Neural progenitor cell (in vitro differentiated cells): ENCODE measurements around the gene BMPR1A. TPM values are rescaled to one million over a fixed set of nuclear protein-coding genes. Genes with fewer than 3 reads are reported as not detected.

Experiments used
- DNase-seq: peaks from one replicate; pipeline ENCODE4 v3.0.0-alpha.2; 2016; ENCODE audit warnings: low spot score
- H2AFZ ChIP-seq: fragments of 200-600 bp; sonication (generic); replicated peaks from 2 replicates; pipeline ENCODE4 v1.6.1; 2016; ENCODE audit warnings: antibody characterized with exemption
- H3F3A ChIP-seq: fragments of 200-600 bp; sonication (generic); 2 replicates; pipeline ENCODE4 v1.6.1; 2016; ENCODE audit warnings: antibody characterized with exemption, low read depth
- H3K27ac ChIP-seq: fragments of 200-600 bp; sonication (generic); 2 replicates; pipeline ENCODE4 v1.5.1; 2016; ENCODE audit warnings: mild to moderate bottlenecking
- H3K27me3 ChIP-seq: fragments of 200-600 bp; sonication (generic); 2 replicates; pipeline ENCODE4 v1.6.1; 2016; ENCODE audit warnings: mild to moderate bottlenecking, moderate library complexity
- H3K36me3 ChIP-seq: fragments of 200-600 bp; sonication (generic); 2 replicates; pipeline ENCODE4 v1.5.1; 2016
- H3K4me1 ChIP-seq: fragments of 200-600 bp; sonication (generic); 2 replicates; pipeline ENCODE4 v1.6.1; 2016; ENCODE audit warnings: mixed run types
- H3K4me2 ChIP-seq: fragments of 200-600 bp; sonication (generic); 2 replicates; pipeline ENCODE4 v1.6.1; 2016
- H3K4me3 ChIP-seq: fragments of 200-600 bp; sonication (generic); 2 replicates; pipeline ENCODE4 v1.5.1; 2016
- H3K79me2 ChIP-seq: fragments of 200-600 bp; sonication (generic); 2 replicates; pipeline ENCODE4 v1.6.1; 2016; ENCODE audit warnings: low read depth
- H3K9ac ChIP-seq: fragments of 200-600 bp; sonication (generic); 2 replicates; pipeline ENCODE4 v1.6.1; 2016
- H3K9me3 ChIP-seq: fragments of 200-600 bp; sonication (generic); 2 replicates; pipeline ENCODE4 v1.5.1; 2016; ENCODE audit warnings: low read depth
- H4K20me1 ChIP-seq: fragments of 200-600 bp; sonication (generic); 2 replicates; pipeline ENCODE4 v1.6.1; 2016; ENCODE audit warnings: low read depth
- H3K27ac Mint-ChIP-seq: 3 replicates; pipeline ENCODE4 v1.8.0; 2021; ENCODE audit warnings: mixed read lengths
- H3K27me3 Mint-ChIP-seq: 2 replicates; pipeline ENCODE4 v1.8.0; 2022; ENCODE audit warnings: low read depth, mild to moderate bottlenecking, inconsistent platforms, moderate library complexity, mixed read lengths; ENCODE audit not compliant: insufficient read depth
- H3K36me3 Mint-ChIP-seq: 3 replicates; pipeline ENCODE4 v1.8.0; 2021; ENCODE audit warnings: mixed read lengths
- H3K4me1 Mint-ChIP-seq: 3 replicates; pipeline ENCODE4 v1.8.0; 2021; ENCODE audit warnings: mixed read lengths
- H3K4me3 Mint-ChIP-seq: 3 replicates; pipeline ENCODE4 v1.8.0; 2021; ENCODE audit warnings: mild to moderate bottlenecking, moderate library complexity, mixed read lengths
- H3K9me3 Mint-ChIP-seq: 3 replicates; pipeline ENCODE4 v1.8.0; 2020; ENCODE audit warnings: mixed read lengths
- EZH2 ChIP-seq: fragments of 200-600 bp; sonication (generic); IDR thresholded peaks from 2 replicates; pipeline ENCODE4 v1.6.1; 2017; ENCODE audit warnings: antibody characterized with exemption, mild to moderate bottlenecking, moderate library complexity
- EZH2phosphoT487 ChIP-seq: fragments of 200-600 bp; sonication (generic); IDR thresholded peaks from 2 replicates; pipeline ENCODE4 v1.6.1; 2017; ENCODE audit warnings: antibody characterized with exemption
- total RNA-seq: library from RNA; depleted of rRNA; stranded (reverse); fragments of >200 nt; gene quantifications from 2 replicates; pipeline ENCODE4 v1.2.3, GENCODE V29; 2015; ENCODE audit warnings: low replicate concordance
- TF ChIP-seq, protein P1 (sequence below): fragments of 200-600 bp; sonication (generic); IDR thresholded peaks from 2 replicates; pipeline ENCODE4 v1.5.1; 2017; ENCODE audit warnings: antibody characterized with exemption, mild to moderate bottlenecking

Gene BMPR1A
- total RNA-seq, 1 donor from 2014 or later: 76.2 TPM

DNA sequence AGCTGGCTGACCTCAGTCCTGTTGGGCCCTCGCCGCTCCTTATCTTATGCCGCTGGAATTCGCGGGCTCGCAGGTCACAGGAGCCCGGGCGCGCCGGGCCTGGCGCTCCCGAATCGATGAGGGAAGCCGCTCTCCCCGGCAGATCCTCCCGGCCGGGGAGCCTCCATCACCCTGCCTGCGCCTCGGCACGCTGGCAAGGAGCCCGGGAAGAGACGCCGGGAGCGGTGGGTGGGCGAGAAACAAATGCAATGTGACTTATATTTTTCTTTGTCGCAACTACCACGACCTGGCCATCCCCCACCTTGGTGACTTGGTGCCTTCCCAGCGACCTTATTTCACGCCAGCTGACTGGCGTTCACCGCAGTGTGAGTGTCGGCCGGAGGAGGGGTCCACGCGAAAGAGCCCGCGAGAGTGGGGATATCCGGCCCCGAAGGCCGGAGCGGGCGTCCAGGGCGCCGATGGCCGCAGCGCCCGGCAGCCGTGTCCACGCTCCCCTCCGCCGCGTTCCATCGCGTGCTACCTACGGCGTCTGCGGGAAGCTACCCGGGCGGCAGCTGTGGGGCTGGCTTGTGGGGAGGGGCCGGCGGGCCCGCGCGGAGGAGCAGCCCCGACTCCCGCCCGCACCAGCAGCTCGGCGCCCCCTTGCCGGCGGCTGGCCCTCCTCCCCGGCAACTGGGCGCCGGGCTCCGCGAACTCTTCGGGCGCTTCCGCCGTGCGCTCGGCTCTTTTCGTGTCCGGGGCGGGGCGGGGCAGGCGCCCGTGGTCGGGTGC, 494 bp upstream of the BMPR1A start:
- no peaks in the 10 kb centered on the region for H3K27me3 ChIP-seq
- H3K9me3 Mint-ChIP-seq: no peaks in the 10 kb centered on the region

DNA sequence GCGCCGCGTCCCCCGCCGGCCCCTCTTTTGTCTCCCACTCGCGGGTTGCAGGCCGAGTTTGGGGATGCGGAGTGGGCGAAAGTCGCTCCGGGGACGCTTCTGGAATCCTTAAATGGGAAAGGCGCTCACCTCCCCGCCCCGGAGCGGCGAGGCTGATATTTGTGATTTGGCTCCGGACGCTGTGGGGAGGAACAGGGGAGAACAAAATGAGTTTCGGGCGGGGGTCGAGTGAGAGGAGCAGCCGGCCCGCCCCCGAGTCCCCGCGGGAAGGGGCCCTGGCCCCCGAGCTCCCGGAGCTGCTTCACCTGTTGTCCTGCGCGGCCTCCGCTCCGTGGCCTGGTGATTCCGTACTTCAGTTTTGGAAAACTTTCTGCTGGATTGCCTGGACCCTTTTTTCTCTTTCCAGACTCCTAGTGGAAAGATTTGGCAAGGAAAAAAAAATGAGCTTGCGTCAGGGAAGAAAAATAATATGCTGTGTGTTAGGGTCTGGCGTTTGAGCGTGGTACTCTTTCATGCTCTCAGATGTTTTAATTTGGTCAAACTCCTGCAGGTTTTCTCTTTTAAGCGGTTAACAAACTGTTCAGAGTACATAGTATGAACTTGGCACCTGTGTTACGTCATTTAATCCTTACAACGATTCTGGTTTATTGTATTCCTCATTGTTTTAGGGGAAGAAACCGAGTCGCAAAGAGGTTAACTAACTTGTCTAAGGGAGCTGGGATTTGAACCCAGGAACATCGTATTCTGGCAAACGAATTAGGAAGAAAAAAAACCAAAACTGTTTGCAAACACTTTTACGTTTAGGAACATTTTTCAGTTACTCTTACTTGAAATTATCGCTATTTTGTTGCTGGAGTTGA, 924 bp downstream of the BMPR1A start:
- peaks cover 40% of the 10 kb centered on the region for H3K4me1 Mint-ChIP-seq
- no peak for TF ChIP-seq EZH2phosphoT487
- TF ChIP-seq, protein P1, sequence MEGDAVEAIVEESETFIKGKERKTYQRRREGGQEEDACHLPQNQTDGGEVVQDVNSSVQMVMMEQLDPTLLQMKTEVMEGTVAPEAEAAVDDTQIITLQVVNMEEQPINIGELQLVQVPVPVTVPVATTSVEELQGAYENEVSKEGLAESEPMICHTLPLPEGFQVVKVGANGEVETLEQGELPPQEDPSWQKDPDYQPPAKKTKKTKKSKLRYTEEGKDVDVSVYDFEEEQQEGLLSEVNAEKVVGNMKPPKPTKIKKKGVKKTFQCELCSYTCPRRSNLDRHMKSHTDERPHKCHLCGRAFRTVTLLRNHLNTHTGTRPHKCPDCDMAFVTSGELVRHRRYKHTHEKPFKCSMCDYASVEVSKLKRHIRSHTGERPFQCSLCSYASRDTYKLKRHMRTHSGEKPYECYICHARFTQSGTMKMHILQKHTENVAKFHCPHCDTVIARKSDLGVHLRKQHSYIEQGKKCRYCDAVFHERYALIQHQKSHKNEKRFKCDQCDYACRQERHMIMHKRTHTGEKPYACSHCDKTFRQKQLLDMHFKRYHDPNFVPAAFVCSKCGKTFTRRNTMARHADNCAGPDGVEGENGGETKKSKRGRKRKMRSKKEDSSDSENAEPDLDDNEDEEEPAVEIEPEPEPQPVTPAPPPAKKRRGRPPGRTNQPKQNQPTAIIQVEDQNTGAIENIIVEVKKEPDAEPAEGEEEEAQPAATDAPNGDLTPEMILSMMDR: peak; percentile 26
- no peak overlapping the region for H2AFZ ChIP-seq
- H3K9me3 ChIP-seq: no peaks in the 10 kb centered on the region
- peaks cover 49% of the 10 kb centered on the region for H3K4me1 ChIP-seq
- H3K9ac ChIP-seq: peak overlapping the region; percentile 75
- peak overlapping the region; percentile 87 for H3K4me3 ChIP-seq
- no peaks in the 10 kb centered on the region for H3K36me3 ChIP-seq
- peak overlapping the region; percentile 91 for H3K27ac ChIP-seq
- peaks cover 3% of the 10 kb centered on the region for H3K27me3 Mint-ChIP-seq
- H3K27ac Mint-ChIP-seq: peak overlapping the region; percentile 99
- H3K79me2 ChIP-seq: peaks cover 82% of the 10 kb centered on the region
- H3K4me2 ChIP-seq: peak overlapping the region; percentile 88
- peaks cover 49% of the 10 kb centered on the region for H3F3A ChIP-seq
- H3K9me3 Mint-ChIP-seq: peaks cover 11% of the 10 kb centered on the region
- peaks cover 27% of the 10 kb centered on the region for H3K36me3 Mint-ChIP-seq
- H4K20me1 ChIP-seq: peaks cover 50% of the 10 kb centered on the region
- H3K4me3 Mint-ChIP-seq: peak overlapping the region; percentile 99
- DNase-seq: peak; percentile 61
- no peaks in the 10 kb centered on the region for H3K27me3 ChIP-seq

More for the DNA sequence above, 494 bp upstream of the BMPR1A start:
- Histone ChIP-seq H3K9me3 (no peaks in the 10 kb centered on the region), H3K4me2 (peak overlapping the region; percentile 89), H2AFZ (peak overlapping the region; percentile 93), H3K4me3 (peak overlapping the region; percentile 87), H3K79me2 (peaks cover 71% of the 10 kb centered on the region), H3F3A (peaks cover 54% of the 10 kb centered on the region), H3K9ac (peak overlapping the region; percentile 84), H3K4me1 (peaks cover 47% of the 10 kb centered on the region), H4K20me1 (peaks cover 38% of the 10 kb centered on the region), H3K36me3 (no peaks in the 10 kb centered on the region), H3K27ac (peak overlapping the region; percentile 89)
- TF ChIP-seq EZH2phosphoT487 (no peak), EZH2 (no peak)
- TF ChIP-seq, protein P1: no peak
- Mint-ChIP-seq H3K4me1 (peaks cover 42% of the 10 kb centered on the region), H3K4me3 (peak overlapping the region; percentile 91), H3K27me3 (peaks cover 3% of the 10 kb centered on the region), H3K27ac (peak overlapping the region; percentile 22), H3K36me3 (peaks cover 22% of the 10 kb centered on the region)
- DNase-seq: peak; percentile 98

DNA sequence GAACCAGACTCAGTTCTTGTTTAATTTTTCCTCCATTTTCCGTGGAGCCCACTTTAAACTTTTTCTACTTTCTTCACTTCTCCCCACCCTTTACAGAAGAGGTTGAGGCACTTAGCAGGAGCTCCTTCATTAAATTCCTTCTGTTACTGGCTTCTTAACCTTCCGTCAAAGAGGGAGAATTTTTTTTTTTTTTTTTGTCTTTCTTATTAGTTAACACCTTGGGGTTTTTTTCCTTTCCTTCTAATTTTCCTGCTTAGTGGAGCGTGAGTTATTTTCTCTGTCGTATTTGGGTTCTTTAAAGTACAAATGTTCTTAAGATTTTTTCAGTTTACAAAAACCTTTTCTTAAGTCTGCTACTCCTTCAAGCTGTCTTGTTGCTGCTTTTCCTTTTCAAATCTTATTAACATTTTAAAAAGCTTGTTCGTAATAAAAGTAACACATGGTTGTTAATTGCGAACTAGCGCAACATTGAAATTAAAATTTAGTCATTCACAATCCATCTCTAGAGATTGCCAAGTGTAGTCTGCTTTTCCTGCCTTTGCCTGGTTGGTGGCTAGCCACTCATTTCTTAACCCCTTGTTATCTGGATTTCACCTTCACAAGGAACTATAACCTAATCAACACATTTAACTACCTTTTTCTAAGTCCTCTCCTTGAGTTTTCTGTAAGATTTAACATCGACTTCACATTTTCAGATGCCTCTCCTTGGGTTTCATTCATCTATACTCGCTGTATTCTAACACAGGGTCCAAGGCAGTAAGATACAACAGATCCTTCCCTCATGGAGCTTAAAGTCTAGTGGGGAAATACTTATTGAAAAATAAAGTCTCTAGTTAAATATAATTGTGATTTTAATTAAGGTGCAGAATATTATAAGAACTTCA, 2.0 kb downstream of the BMPR1A start:
- TF ChIP-seq EZH2phosphoT487 (no peak), EZH2 (no peak)
- TF ChIP-seq, protein P1: no peak
- Histone ChIP-seq H3F3A (peaks cover 39% of the 10 kb centered on the region), H3K27ac (peak overlapping the region; percentile 24), H3K27me3 (no peaks in the 10 kb centered on the region), H3K9ac (peak overlapping the region; percentile 75), H2AFZ (no peak overlapping the region), H3K4me3 (peak overlapping the region; percentile 87), H3K79me2 (peaks cover 88% of the 10 kb centered on the region), H4K20me1 (peaks cover 46% of the 10 kb centered on the region), H3K36me3 (no peaks in the 10 kb centered on the region), H3K9me3 (no peaks in the 10 kb centered on the region), H3K4me2 (peak overlapping the region; percentile 88), H3K4me1 (peaks cover 43% of the 10 kb centered on the region)
- H3K9me3 Mint-ChIP-seq: peaks cover 13% of the 10 kb centered on the region
- H3K27ac Mint-ChIP-seq: peak overlapping the region; percentile 99
- H3K4me1 Mint-ChIP-seq: peaks cover 33% of the 10 kb centered on the region
- H3K4me3 Mint-ChIP-seq: peak overlapping the region; percentile 99
- H3K27me3 Mint-ChIP-seq: peaks cover 3% of the 10 kb centered on the region
- DNase-seq: no peak
- peaks cover 26% of the 10 kb centered on the region for H3K36me3 Mint-ChIP-seq
